ENCODE data around the gene RAPGEF1. TPM values are rescaled to one million over a fixed set of nuclear protein-coding genes. Genes with fewer than 3 reads are reported as not detected.
A peak's percentile ranks its signal among the peaks of the same experiment; 100 is the strongest.

The RAPGEF1 gene
- total and polyA plus RNA-seq, 2 donors (not counting 3 experiments of a cell fraction or from before 2014, with no cell fraction given) = 50.0 to 124 TPM

DNA sequence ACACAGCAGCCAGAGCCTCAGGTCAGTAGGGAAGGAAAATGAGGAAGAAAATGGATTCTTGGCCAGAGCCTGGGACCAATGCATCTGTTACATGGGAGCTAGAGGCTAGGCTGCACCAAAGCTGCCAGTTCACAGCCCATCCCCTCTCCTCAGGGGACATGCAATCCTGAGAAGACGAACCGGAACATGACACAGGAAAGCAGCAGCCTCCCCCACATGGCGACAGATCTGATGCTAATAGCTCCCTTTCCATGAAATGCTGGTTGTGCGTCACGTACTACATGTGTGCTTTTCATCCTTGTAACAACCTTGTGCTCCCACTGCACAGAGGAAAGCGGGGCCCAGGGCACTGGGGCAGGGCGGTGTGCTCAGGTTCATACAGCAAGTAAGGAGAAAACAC is 127.0 kb downstream of the RAPGEF1 start:
- no peaks in the 10 kb centered on the region for H3K27me3 ChIP-seq (ENCODE audit: control insufficient read depth in 2 of 2, insufficient read depth in 2 of 2, low read length in 2 of 2)
- DNase-seq (ENCODE audit: low read depth, low spot score) (no peak), FAIRE-seq (no peak)
- H3K4me1 ChIP-seq (ENCODE audit: control insufficient read depth, extremely low read depth, insufficient read depth, low read length) = peaks cover 19% of the 10 kb centered on the region
- H3K79me2 ChIP-seq (ENCODE audit: control insufficient read depth, insufficient read depth, low read length) = no peaks in the 10 kb centered on the region
- H3K9ac ChIP-seq (replicated peaks; ENCODE audit: extremely low read depth, insufficient read depth, low read length) = no peak overlapping the region
- BruUV-seq (replicated peaks) = no TSS peak
- intact Hi-C loops (cut with micrococcal nuclease) = no loop called here
- TF ChIP-seq FOS (IDR thresholded peaks at IDR 0.05; ENCODE audit: borderline replicate concordance, insufficient read depth, low read length) (no peak), POLR2A (IDR thresholded peaks at IDR 0.05; ENCODE audit: low read depth, low read length) (no peak), EZH2 (IDR thresholded peaks at IDR 0.05; ENCODE audit: borderline replicate concordance, low read depth, low read length, severe bottlenecking) (no peak)
- H3K4me3 ChIP-seq (replicated peaks in 1 of 3; ENCODE audit: insufficient read depth in 1 of 3, low read depth in 1 of 3, low read length in 3 of 3) = no peak overlapping the region
- no peak overlapping the region for H3K4me2 ChIP-seq (ENCODE audit: insufficient read depth, low read length)
- H3K36me3 ChIP-seq (ENCODE audit: control insufficient read depth in 2 of 2, extremely low read depth in 1 of 2, insufficient read depth in 2 of 2, low read length in 2 of 2) = peaks cover 0 to 21% of the 10 kb centered on the region in 2 experiments
- no peak overlapping the region for H3K27ac ChIP-seq (ENCODE audit: insufficient read depth, low read depth, low read length)
- H3K9me1 ChIP-seq (replicated peaks; ENCODE audit: control insufficient read depth, extremely low read depth, insufficient read depth, low read length) = no peaks in the 10 kb centered on the region
- H4K20me1 ChIP-seq (replicated peaks; ENCODE audit: control insufficient read depth, extremely low read depth, insufficient read depth, low read length) = no peaks in the 10 kb centered on the region
- ChIA-PET POLR2A (no interaction called here), CTCF (interaction anchor here (0.6 kb wide), 1 partner anchor 62 kb away, joined by 3 read pairs; no protein-coding TSS in a partner anchor)
- no peaks in the 10 kb centered on the region for H3K9me3 ChIP-seq (replicated peaks; ENCODE audit: control insufficient read depth, insufficient read depth, low read length)
- no peak overlapping the region for H2AFZ ChIP-seq (ENCODE audit: low read depth, low read length)
- dilution Hi-C loops (cut with MboI; ENCODE audit: extremely low pct_ligation_motif_present, low sequenced_read_pairs) = no loop called here

DNA sequence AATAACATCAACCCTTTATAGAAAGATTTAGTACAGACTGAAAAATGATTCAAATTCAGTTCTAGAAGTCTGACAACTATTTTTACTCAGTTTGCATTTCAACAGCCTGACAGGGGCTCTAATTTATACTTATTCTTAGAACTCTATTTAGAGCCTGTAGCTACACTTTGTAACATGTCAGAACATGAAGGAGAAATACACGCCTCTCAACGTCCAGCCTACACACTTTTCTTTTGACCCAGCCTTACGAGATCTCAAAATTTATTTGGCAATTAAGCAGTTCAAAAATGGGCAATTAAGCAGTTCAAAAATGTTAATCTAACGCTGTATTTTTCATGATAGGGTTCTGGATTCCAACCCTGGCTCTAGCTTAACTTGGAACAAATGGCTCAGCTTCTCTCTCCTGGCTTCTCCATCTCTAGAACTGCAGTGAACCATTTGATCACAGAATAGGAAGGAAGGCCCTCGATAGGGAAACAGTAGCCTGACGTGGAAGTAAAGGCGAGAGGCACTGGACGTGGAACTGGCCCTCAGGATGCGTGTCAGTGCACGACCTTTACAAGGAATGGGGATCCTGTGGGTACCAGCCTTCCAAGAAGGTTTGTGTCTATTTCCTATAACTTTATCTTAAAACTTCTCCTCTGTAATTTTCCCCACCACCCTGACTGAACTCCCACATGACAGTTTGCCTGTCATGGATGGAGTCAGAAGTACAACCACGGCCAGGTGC is 128.1 kb downstream of the RAPGEF1 start:
- BruUV-seq (replicated peaks) = no TSS peak
- Histone ChIP-seq H3K79me2 (ENCODE audit: control insufficient read depth, insufficient read depth, low read length) (no peaks in the 10 kb centered on the region), H3K4me3 (replicated peaks in 1 of 3; ENCODE audit: insufficient read depth in 1 of 3, low read depth in 1 of 3, low read length in 3 of 3) (no peak overlapping the region), H3K4me1 (ENCODE audit: control insufficient read depth, extremely low read depth, insufficient read depth, low read length) (peaks cover 17% of the 10 kb centered on the region), H2AFZ (ENCODE audit: low read depth, low read length) (no peak overlapping the region), H3K27ac (ENCODE audit: insufficient read depth, low read depth, low read length) (no peak overlapping the region), H3K9me3 (replicated peaks; ENCODE audit: control insufficient read depth, insufficient read depth, low read length) (no peaks in the 10 kb centered on the region), H3K36me3 (ENCODE audit: control insufficient read depth in 2 of 2, extremely low read depth in 1 of 2, insufficient read depth in 2 of 2, low read length in 2 of 2) (peaks cover 0 to 21% of the 10 kb centered on the region in 2 experiments), H3K4me2 (ENCODE audit: insufficient read depth, low read length) (no peak overlapping the region), H3K9ac (replicated peaks; ENCODE audit: extremely low read depth, insufficient read depth, low read length) (no peak overlapping the region), H3K27me3 (ENCODE audit: control insufficient read depth in 2 of 2, insufficient read depth in 2 of 2, low read length in 2 of 2) (no peaks in the 10 kb centered on the region), H4K20me1 (replicated peaks; ENCODE audit: control insufficient read depth, extremely low read depth, insufficient read depth, low read length) (no peaks in the 10 kb centered on the region), H3K9me1 (replicated peaks; ENCODE audit: control insufficient read depth, extremely low read depth, insufficient read depth, low read length) (no peaks in the 10 kb centered on the region)
- CTCF ChIA-PET = interaction anchor here (0.7 kb wide), 1 partner anchor 108 kb away, joined by 3 read pairs; no protein-coding TSS in a partner anchor
- dilution Hi-C loops (cut with MboI; ENCODE audit: extremely low pct_ligation_motif_present, low sequenced_read_pairs) (no loop called here), intact Hi-C loops (cut with micrococcal nuclease) (no loop called here)
- POLR2A ChIA-PET = no interaction called here
- DNase-seq (ENCODE audit: low read depth, low spot score) = no peak
- FAIRE-seq = peak; percentile 15
- no peak for TF ChIP-seq FOS (IDR thresholded peaks at IDR 0.05; ENCODE audit: borderline replicate concordance, insufficient read depth, low read length)
- no peak for TF ChIP-seq POLR2AphosphoS5 (IDR thresholded peaks at IDR 0.05; ENCODE audit: insufficient read depth, low read depth, low read length)
- TF ChIP-seq, protein P1, sequence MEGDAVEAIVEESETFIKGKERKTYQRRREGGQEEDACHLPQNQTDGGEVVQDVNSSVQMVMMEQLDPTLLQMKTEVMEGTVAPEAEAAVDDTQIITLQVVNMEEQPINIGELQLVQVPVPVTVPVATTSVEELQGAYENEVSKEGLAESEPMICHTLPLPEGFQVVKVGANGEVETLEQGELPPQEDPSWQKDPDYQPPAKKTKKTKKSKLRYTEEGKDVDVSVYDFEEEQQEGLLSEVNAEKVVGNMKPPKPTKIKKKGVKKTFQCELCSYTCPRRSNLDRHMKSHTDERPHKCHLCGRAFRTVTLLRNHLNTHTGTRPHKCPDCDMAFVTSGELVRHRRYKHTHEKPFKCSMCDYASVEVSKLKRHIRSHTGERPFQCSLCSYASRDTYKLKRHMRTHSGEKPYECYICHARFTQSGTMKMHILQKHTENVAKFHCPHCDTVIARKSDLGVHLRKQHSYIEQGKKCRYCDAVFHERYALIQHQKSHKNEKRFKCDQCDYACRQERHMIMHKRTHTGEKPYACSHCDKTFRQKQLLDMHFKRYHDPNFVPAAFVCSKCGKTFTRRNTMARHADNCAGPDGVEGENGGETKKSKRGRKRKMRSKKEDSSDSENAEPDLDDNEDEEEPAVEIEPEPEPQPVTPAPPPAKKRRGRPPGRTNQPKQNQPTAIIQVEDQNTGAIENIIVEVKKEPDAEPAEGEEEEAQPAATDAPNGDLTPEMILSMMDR (IDR thresholded peaks at IDR 0.05; ENCODE audit: extremely low read depth in 1 of 2, insufficient read depth in 1 of 2, low read depth in 1 of 2, low read length in 2 of 2) = no peak
- TF ChIP-seq MYC (IDR thresholded peaks at IDR 0.05; ENCODE audit: low read depth, low read length) = no peak
- TF ChIP-seq GATA2 (IDR thresholded peaks at IDR 0.05; ENCODE audit: insufficient read depth, insufficient read length, low read depth, low read length) = no peak
- TF ChIP-seq JUN (IDR thresholded peaks at IDR 0.05; ENCODE audit: borderline replicate concordance, insufficient read depth, insufficient read length, low read depth) = no peak
- TF ChIP-seq, protein P2, sequence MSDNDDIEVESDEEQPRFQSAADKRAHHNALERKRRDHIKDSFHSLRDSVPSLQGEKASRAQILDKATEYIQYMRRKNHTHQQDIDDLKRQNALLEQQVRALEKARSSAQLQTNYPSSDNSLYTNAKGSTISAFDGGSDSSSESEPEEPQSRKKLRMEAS (IDR thresholded peaks at IDR 0.05; ENCODE audit: insufficient read depth, insufficient read length) = no peak
- TF ChIP-seq POLR2A (IDR thresholded peaks at IDR 0.05; ENCODE audit: low read depth, low read length) = no peak
- no peak for TF ChIP-seq EZH2 (IDR thresholded peaks at IDR 0.05; ENCODE audit: borderline replicate concordance, low read depth, low read length, severe bottlenecking)
